Astrocyte (in vitro differentiated cells and primary cell): ENCODE results near the gene MXRA7.

Experiments
- EZH2 ChIP-seq: IDR thresholded peaks from 2 replicates; pipeline ENCODE4 v1.6.1; 2012; ENCODE audit warnings: mild to moderate bottlenecking, low read length, inconsistent platforms; ENCODE audit not compliant: insufficient read depth
- TF ChIP-seq, protein P1 (sequence below): IDR thresholded peaks from 2 replicates; pipeline ENCODE4 v1.5.1; 2011; ENCODE audit warnings: low read depth, mild to moderate bottlenecking, inconsistent platforms, low read length, moderate library complexity; ENCODE audit not compliant: insufficient read depth

GRCh38 chr17:76721463-76721862, 10.7 kb upstream of the MXRA7 start:
- TF ChIP-seq, protein P1, sequence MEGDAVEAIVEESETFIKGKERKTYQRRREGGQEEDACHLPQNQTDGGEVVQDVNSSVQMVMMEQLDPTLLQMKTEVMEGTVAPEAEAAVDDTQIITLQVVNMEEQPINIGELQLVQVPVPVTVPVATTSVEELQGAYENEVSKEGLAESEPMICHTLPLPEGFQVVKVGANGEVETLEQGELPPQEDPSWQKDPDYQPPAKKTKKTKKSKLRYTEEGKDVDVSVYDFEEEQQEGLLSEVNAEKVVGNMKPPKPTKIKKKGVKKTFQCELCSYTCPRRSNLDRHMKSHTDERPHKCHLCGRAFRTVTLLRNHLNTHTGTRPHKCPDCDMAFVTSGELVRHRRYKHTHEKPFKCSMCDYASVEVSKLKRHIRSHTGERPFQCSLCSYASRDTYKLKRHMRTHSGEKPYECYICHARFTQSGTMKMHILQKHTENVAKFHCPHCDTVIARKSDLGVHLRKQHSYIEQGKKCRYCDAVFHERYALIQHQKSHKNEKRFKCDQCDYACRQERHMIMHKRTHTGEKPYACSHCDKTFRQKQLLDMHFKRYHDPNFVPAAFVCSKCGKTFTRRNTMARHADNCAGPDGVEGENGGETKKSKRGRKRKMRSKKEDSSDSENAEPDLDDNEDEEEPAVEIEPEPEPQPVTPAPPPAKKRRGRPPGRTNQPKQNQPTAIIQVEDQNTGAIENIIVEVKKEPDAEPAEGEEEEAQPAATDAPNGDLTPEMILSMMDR = no peak
- no peak for TF ChIP-seq EZH2
